Stimulated activated CD8-positive, alpha-beta memory T cell treated with anti-CD3 and anti-CD28 coated beads, Interleukin-15, amount 100 ng/mL, for 48 hours (primary cell): ENCODE measurements around the gene TNFSF8.

Source experiments
- DNase-seq, 2 donors: peaks; one replicate each; pipeline ENCODE4 v3.0.0-alpha.2; 2020; ENCODE audit warnings: low read depth in 2 of 2

TNFSF8 gene

GRCh38 chr9:114869845-114870244 is 60.5 kb downstream of the TNFSF8 start:
- no peak for DNase-seq

DNA sequence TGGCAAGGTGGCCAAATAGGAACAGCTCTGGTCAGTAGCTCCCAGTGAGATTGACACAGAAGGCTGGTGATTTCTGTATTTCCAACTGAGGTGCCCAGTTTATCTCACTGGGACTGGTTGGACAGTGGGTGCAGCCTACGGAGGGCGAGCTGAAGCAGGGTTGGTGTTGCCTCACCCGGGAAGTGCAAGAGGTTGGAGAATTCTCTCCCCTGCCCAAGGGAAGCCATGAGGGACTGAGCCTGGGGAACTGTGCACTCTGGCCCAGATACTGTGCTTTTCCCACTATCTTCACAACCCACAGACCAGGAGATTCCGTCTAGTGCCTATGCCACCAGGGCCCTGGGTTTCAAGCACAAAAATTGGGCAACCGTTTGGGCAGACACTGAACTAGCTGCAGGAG is 61.0 kb downstream of the TNFSF8 start:
- no peak for DNase-seq

- no peak for DNase-seq
Measured at GRCh38 chr9:114867327-114867726, 63.1 kb downstream of the TNFSF8 start.

- DNase-seq = no peak
Measured at GRCh38 chr9:114864471-114864870, 65.9 kb downstream of the TNFSF8 start.

- no peak for DNase-seq
Measured at GRCh38 chr9:114861922-114862605, 68.3 kb downstream of the TNFSF8 start.

DNA sequence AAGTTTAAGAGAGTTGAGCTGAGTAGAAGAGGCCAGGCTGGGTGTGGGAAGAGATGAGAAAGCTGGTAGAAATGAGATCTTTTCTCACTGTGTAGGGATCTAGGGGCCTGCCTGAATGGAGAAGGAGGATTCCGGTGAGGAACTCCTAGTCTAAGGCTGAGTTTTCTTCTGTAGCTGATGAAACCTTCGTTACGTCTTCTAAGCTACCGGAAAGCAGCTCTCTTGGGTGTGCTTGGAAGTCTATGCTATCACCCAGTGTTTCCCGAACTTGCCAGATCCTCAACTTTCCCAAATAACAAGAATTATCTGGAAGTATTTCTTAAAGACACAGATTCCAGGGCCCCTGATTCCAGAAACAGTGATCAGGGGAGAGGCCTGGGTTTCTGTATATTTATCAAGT is 69.1 kb downstream of the TNFSF8 start:
- no peak for DNase-seq

- DNase-seq = no peak
Measured at GRCh38 chr9:114860187-114860586, 70.2 kb downstream of the TNFSF8 start.

DNA sequence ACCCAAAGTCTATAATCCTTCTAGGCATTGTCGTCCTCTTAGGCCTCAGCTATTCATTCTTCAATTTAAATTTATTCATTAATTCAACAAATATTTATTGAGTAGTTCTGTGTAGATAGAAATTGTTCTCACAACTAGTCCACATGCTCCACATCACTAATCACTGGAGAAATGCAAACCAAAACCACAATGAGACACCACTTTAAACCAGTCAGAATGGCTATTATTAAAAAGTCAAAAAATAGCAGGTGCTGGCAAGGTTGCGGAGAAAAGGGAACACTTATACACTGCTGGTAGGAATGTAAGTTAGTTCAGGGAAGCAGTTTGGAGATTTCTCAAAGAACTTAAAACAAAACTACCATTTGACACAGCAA is 73.5 kb downstream of the TNFSF8 start:
- DNase-seq = no peak

- no peak for DNase-seq
Measured at GRCh38 chr9:114856215-114856941, 74.0 kb downstream of the TNFSF8 start.

GRCh38 chr9:114855488-114855887 is 74.9 kb downstream of the TNFSF8 start:
- DNase-seq = no peak

DNA sequence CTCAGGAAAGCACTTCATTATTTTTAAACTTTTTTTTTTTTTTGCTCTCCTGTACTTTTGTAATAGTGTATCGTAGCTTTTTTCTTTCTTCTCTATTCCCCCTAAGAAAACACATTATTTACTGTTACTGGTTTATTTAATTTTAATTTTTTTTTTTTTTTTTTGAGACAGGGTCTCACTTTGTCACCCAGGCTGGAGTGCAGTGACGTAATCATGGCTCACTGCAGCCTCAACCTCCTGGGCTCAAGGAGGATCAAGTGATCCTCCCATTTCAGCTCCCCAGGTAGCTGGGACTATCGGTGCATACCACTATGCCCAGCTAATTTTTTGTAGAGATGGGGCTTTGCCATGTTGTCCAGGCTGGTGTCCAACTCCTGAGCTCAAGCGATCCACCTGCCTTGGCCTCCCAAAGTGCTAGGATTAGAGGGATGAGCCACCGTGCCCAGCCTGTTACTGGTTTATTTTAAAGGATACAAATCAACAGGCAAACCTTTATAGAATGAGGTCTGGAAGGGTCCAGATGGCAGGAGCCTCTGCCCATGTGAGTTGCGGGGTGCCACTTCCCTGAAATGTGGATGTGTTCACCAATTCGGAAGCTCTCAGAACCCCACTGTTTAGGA is 75.5 kb downstream of the TNFSF8 start:
- DNase-seq = no peak

GRCh38 chr9:114853071-114853855 is 77.1 kb downstream of the TNFSF8 start:
- no peak for DNase-seq

- DNase-seq = no peak
Measured at GRCh38 chr9:114852050-114852594, 78.3 kb downstream of the TNFSF8 start.

DNA sequence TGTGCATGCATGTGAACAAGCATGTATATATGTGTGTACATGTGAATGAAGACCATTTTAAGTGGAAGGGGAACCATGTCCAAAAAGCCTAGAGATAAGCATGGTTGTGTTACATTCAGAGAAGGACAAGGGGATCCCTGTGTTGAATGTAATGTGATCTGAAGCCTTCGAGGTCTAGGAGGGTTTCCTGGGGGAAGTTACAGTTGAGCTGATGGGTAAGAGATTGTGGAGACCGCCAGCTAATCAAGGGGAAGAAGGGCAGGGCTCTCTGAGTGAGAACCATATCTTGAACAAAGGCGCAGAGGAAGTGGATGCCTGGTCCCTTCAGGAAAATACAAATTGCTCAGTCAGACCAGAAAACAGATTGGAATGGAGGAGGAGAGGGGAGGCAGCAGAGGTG is 79.1 kb downstream of the TNFSF8 start:
- no peak for DNase-seq
